Activated T-cell treated with anti-CD3 and anti-CD28 coated beads, Interleukin-2, amount 50 U/mL, for 24 hours (primary cell): ENCODE measurements around the gene KCNAB1.

Source experiments
- DNase-seq: peaks from one replicate; pipeline ENCODE4 v3.0.0-alpha.2; 2020
- H3K27ac Mint-ChIP-seq: 2 replicates; pipeline ENCODE4 v1.8.0; 2020; ENCODE audit warnings: mild to moderate bottlenecking, mixed read lengths
- H3K27me3 Mint-ChIP-seq: 2 replicates; pipeline ENCODE4 v1.8.0; 2020; ENCODE audit warnings: mixed read lengths
- H3K36me3 Mint-ChIP-seq: 2 replicates; pipeline ENCODE4 v1.8.0; 2020; ENCODE audit warnings: low read depth, mixed read lengths
- H3K4me1 Mint-ChIP-seq: 2 replicates; pipeline ENCODE4 v1.8.0; 2020; ENCODE audit warnings: low read depth, mixed read lengths
- H3K4me3 Mint-ChIP-seq: 2 replicates; pipeline ENCODE4 v1.8.0; 2020; ENCODE audit warnings: mild to moderate bottlenecking, moderate library complexity, mixed read lengths
- H3K9me3 Mint-ChIP-seq: 2 replicates; pipeline ENCODE4 v1.8.0; 2020; ENCODE audit warnings: mixed read lengths

Gene KCNAB1

DNA sequence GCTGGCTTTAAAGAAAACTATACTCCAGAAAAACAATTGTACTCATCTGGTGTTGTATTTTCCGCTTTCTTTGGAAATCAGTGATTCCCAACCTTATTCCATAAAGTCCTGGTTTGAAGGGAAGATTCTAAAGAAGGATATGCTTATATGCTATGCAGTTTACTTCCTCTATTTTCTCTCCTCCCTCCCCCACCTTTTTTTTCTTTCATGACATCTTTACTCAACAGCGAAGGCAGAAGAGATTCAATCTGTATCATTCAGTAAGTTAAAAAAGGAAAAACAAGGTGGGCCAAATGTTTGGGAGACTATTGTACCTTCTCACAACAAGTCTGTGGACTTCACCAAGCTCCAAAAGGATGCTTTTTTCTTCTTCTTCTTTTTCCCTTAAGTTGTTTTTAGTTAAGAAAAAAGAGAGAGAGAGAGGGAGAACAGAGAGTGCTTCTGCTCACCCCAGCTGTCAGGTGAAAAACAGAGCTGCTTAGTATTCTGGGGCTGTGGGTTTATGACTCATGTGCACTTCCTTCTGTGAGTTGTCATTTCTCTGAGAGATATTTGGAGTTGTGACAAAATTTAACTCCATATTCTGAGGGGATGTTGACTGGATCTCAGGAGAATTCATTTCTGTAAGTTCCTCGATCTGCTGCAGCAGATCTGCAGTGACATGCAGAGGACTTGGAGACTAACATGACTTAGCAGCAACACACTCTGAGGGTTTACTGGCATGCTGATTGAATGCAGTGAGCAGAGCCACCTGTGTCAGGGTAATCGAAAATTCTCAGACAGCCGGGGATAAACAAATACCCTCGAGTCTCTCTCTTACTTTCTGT, 363.8 kb downstream of the KCNAB1 start:
- Mint-ChIP-seq H3K4me1 (peaks cover 43% of the 10 kb centered on the region), H3K36me3 (no peaks in the 10 kb centered on the region), H3K27ac (peak overlapping the region; percentile 98), H3K9me3 (no peaks in the 10 kb centered on the region), H3K27me3 (no peaks in the 10 kb centered on the region), H3K4me3 (peak overlapping the region; percentile 75)
- peak; percentile 55 for DNase-seq

DNA sequence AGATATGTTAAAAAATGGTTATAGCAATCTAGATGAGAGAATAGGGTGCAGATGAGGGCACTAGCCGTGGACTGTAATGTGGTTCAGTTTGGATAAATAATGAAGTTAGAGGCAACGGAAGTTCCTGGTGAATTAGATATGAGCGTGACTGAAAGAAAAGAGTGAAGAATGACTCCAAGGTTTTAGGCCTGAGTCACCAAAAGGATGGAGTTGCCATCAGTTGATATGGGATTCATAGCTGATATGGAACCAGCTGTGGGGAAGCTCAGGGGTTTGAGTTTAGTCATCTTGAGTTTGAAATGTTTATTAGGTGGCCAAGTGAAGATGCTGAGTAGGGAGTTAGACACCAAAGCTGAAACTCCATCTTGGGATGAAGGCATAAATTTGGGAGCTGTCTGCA, 368.4 kb downstream of the KCNAB1 start:
- DNase-seq, result no peak
- no peak overlapping the region for H3K27ac Mint-ChIP-seq
- no peak overlapping the region for H3K4me3 Mint-ChIP-seq
- peaks cover 19% of the 10 kb centered on the region for H3K4me1 Mint-ChIP-seq
- no peaks in the 10 kb centered on the region for H3K27me3 Mint-ChIP-seq
- no peaks in the 10 kb centered on the region for H3K36me3 Mint-ChIP-seq
- no peaks in the 10 kb centered on the region for H3K9me3 Mint-ChIP-seq

DNA sequence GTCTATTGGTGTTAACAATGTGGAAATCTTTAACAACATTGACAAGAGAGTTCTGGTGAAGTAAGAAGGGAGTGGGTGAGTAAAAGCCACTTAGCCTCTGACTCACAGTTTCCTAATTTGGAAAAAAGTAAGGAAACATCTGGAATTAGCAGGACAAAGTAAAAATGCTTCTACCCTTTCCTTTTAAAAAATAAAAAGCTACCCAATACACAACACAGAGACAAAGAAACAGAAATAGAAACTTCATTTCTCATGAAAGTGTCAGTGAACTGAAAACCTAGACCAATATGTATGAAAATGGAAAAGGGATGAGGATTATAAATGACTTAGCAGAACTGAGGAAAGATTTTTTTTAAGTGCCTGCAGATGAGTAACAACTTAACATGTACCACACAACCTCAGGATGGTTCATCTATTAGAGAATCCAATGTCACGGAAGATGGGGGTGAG, 369.1 kb downstream of the KCNAB1 start:
- Mint-ChIP-seq H3K27ac (no peak overlapping the region), H3K4me1 (peaks cover 12% of the 10 kb centered on the region), H3K27me3 (peaks cover 2% of the 10 kb centered on the region)

DNA sequence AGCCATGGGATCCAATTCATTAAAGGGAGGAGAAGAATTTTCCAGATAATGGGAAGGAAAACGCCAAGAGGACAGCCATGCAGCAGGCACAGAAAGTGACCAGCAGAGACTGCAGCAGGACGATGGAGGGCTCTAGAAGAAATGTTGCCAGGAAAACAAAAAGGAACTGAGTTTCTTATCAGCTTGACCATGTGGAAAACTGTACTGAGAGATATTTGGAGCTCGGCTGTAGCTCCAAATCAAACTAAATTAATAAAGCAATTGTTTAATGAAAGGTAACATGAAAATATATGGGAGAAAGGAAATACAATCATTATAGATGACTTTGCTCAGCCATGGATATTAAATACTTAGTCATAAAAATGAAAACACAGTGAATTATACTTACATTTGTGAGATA, 370.8 kb downstream of the KCNAB1 start:
- DNase-seq, result no peak
- H3K27me3 Mint-ChIP-seq, result peaks cover 3% of the 10 kb centered on the region
- no peak overlapping the region for H3K4me3 Mint-ChIP-seq
- no peak overlapping the region for H3K27ac Mint-ChIP-seq
- H3K4me1 Mint-ChIP-seq, result no peaks in the 10 kb centered on the region
- no peaks in the 10 kb centered on the region for H3K36me3 Mint-ChIP-seq
- no peaks in the 10 kb centered on the region for H3K9me3 Mint-ChIP-seq

More for the DNA sequence above, 369.1 kb downstream of the KCNAB1 start:
- no peak for DNase-seq
- no peaks in the 10 kb centered on the region for H3K9me3 Mint-ChIP-seq
- H3K36me3 Mint-ChIP-seq, result no peaks in the 10 kb centered on the region
- H3K4me3 Mint-ChIP-seq, result no peak overlapping the region

DNA sequence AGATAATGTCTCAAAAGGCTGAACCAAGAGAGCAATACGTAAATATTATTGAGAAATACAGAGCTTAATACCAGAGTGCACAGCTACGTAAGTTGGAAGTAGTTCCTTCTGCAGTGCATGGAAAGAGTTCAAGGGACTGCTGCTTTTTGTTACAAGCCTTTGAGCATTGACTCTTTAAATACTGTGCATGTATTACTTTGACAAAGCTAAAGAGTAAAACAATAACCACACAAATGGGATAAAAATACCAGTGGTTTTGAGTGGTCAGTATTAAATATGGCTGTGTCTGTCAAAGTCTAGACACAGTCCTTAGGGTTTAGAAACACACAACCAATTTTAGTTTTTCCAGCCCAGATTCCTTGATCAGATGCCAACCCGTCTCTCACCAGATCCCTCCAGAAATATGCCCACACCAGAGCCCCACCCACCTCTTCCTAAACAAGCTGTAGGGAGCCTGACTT, 372.5 kb downstream of the KCNAB1 start:
- no peak for DNase-seq
- H3K36me3 Mint-ChIP-seq, result no peaks in the 10 kb centered on the region
- no peak overlapping the region for H3K4me3 Mint-ChIP-seq
- H3K9me3 Mint-ChIP-seq, result no peaks in the 10 kb centered on the region
- H3K27ac Mint-ChIP-seq, result no peak overlapping the region
- peaks cover 3% of the 10 kb centered on the region for H3K27me3 Mint-ChIP-seq
- H3K4me1 Mint-ChIP-seq, result no peaks in the 10 kb centered on the region

DNA sequence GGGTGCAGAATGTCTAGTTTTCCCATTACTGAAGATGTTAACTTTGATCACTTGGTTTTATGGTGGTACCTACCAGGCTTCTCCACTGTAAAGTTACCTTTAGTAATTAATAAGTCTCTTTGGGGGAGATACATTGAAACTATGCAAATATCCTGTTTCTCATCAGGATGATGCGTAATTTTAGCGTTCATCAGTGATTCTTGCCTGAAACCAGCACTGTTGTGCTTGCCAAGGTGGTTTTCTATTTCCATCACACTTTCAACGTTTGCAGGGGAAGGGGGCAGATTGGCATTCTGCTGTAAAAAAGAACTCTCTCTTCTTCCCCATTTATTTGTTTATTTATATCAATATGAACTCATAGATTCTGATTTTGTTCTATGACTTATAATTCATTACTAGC, 373.5 kb downstream of the KCNAB1 start:
- no peaks in the 10 kb centered on the region for H3K36me3 Mint-ChIP-seq
- H3K4me3 Mint-ChIP-seq, result no peak overlapping the region
- peaks cover 3% of the 10 kb centered on the region for H3K27me3 Mint-ChIP-seq
- no peak for DNase-seq
- peaks cover 3% of the 10 kb centered on the region for H3K9me3 Mint-ChIP-seq
- H3K27ac Mint-ChIP-seq, result no peak overlapping the region
- H3K4me1 Mint-ChIP-seq, result no peaks in the 10 kb centered on the region

DNA sequence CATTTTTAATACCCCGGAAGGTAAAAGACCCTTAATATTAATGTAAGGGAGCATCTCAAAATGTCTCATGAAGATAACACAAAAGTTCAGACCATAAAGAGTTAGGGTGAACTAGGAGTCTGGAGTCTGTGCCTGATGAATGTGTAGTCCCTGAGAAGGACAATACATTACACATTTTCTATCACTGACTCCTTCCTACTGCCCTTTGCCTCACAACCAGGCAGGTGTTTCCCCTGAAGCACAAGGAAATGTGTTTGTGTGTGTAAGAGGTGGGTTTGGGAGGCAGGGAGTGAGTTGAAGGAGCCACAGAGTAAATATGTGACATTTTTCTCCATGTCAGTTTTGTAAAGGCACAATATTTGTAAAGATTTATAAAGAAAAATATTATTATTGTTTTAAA, 375.4 kb downstream of the KCNAB1 start:
- peaks cover 3% of the 10 kb centered on the region for H3K9me3 Mint-ChIP-seq

DNA sequence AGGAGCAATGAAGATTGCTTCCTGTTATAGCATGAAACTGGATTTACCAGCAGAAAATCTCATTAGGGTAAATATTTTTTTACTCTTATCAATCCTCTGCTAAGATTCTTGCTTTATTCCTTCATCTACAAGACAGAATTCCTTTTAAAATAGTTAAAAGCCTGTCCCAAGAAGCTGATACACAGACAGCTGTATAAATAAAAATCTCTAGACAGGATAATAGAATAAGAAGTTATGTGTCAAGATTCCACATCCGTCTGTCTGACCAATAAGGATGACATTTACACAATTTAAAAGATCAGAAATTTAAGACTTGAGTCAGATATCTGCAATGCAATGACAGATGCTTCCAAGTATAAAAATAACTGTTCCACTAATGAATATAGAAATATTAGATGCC, 376.9 kb downstream of the KCNAB1 start:
- Mint-ChIP-seq H3K4me3 (no peak overlapping the region), H3K27ac (no peak overlapping the region), H3K36me3 (no peaks in the 10 kb centered on the region), H3K4me1 (no peaks in the 10 kb centered on the region), H3K27me3 (peaks cover 3% of the 10 kb centered on the region), H3K9me3 (peaks cover 3% of the 10 kb centered on the region)
- no peak for DNase-seq

More for the DNA sequence above, 375.4 kb downstream of the KCNAB1 start:
- Mint-ChIP-seq H3K36me3 (no peaks in the 10 kb centered on the region), H3K4me3 (no peak overlapping the region), H3K27ac (no peak overlapping the region), H3K27me3 (peaks cover 3% of the 10 kb centered on the region), H3K4me1 (no peaks in the 10 kb centered on the region)
- DNase-seq, result no peak

DNA sequence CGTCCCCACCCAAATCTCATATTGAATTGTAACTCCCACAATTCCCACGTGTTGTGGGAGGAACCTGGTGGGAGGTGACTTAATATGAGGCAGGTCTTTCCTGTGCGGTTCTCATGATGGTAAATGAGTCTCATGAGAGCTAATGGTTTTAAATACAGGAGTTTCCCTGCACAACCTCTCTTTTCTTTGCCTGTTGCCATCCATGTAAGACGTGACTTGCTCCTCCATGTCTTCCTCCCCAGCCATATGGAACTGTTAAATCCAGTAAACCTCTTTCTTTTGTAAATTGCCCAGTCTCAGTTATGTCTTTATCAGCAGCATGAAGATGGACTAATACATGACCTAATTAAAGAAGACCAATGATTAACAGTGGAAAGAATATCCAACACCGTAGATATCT, 377.9 kb downstream of the KCNAB1 start:
- Mint-ChIP-seq H3K36me3 (no peaks in the 10 kb centered on the region), H3K27ac (no peak overlapping the region), H3K4me3 (no peak overlapping the region), H3K27me3 (peaks cover 3% of the 10 kb centered on the region), H3K4me1 (peaks cover 3% of the 10 kb centered on the region), H3K9me3 (peaks cover 3% of the 10 kb centered on the region)
- no peak for DNase-seq

DNA sequence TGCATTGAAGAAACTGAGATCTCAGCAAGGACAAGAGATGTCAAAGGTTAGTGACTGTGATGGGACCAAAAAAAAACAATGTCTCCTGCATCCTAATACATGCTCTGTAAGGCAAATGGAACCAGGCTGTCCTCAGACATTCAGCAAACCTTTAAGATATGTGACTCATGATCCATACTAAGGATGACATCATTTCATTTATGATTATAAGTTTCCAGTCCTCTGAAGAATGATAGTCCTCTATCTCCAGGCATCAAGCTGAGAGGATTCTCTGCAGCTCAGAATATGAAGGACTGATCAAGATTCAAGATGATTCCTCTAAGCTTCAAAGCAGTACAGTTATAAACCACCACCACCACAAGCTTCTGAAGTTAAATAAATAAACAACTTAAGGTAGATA, 386.9 kb downstream of the KCNAB1 start:
- no peak overlapping the region for H3K4me3 Mint-ChIP-seq
- peaks cover 16% of the 10 kb centered on the region for H3K4me1 Mint-ChIP-seq
- DNase-seq, result no peak
- no peaks in the 10 kb centered on the region for H3K9me3 Mint-ChIP-seq
- H3K36me3 Mint-ChIP-seq, result no peaks in the 10 kb centered on the region
- H3K27me3 Mint-ChIP-seq, result peaks cover 7% of the 10 kb centered on the region
- no peak overlapping the region for H3K27ac Mint-ChIP-seq

DNA sequence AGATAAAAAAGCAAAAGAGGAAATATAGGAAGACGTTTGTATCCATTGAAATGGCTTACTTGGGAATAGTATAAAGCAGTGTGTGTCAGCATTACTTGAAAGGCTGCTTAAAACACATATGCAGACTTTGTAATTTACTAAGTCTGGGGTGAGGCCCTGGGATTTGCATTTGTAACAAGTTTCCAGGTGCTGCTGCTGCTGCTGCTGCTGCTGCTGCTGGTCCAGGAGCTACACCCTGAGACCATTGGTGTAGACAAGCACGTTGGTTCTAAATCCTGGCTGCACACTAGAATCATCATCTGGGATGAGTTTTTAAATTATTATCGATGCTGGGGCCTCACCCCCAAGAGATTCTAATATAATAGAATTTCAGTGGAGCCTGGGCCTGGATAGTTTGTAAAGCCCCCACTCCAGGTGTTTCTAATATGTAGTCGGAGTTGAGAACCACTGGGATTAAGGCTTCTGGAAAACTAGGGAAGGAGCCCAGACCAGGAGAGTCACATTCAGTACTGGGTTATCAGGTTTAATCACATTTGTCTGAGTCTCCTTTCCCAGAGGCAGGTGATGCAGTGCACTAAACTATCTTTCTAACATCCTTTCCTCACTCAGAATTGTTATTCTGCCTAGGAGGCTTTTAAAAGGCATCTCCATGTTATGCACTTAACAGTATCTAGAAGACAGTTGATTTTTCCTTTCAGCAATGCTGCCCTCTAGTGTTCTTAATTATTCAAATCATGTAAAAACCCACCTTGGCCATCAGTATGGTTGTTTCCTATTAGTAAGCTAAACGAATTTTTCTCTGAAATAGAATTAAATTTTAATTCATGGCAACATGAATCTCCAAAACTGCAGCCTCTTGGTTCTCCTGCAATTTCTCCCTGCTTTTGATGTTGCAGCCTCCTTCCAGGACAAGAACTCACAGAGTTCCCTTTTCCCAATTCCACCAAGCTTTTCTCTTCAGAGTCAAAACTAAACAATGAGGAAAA, 389.1 kb downstream of the KCNAB1 start:
- H3K4me3 Mint-ChIP-seq, result no peak overlapping the region
- peaks cover 15% of the 10 kb centered on the region for H3K4me1 Mint-ChIP-seq
- H3K36me3 Mint-ChIP-seq, result no peaks in the 10 kb centered on the region
- no peak overlapping the region for H3K27ac Mint-ChIP-seq
- H3K27me3 Mint-ChIP-seq, result peaks cover 7% of the 10 kb centered on the region
- no peaks in the 10 kb centered on the region for H3K9me3 Mint-ChIP-seq
- no peak for DNase-seq

DNA sequence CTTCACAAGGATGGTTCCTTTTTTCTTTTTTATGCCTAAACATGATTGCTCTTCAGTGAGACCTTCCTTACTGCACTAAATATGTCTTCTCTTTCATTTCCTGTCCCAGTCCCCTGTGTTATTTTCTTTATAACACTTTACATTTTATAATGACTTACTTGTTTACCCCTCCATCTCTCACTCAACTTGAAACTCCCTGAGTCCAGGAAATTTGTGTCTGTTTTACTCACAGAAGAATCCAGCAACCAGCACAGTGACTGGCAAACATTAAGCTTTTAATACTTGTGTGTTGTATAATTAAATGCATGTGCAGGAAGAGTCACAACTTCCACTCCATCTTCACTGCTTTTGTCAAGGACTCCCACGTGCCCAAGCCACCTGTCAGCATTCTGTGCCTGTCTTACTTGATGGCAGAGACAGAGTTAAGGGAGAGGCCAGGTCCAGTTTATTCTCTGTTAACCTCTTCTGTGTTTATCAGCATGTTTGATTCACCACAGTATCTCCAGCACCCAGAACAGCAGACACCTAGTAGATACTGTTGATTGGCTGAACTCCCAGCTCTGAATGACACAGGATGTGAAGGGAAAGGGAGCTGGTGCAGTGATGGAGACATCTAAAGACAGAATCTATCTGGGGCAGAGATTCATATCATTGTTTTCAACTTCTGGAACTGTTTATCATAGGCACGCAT, 391.8 kb downstream of the KCNAB1 start:
- DNase-seq, result no peak
- no peak overlapping the region for H3K4me3 Mint-ChIP-seq
- H3K36me3 Mint-ChIP-seq, result no peaks in the 10 kb centered on the region
- H3K27ac Mint-ChIP-seq, result no peak overlapping the region
- H3K27me3 Mint-ChIP-seq, result peaks cover under 1% of the 10 kb centered on the region
- H3K4me1 Mint-ChIP-seq, result peaks cover 12% of the 10 kb centered on the region
- no peaks in the 10 kb centered on the region for H3K9me3 Mint-ChIP-seq

DNA sequence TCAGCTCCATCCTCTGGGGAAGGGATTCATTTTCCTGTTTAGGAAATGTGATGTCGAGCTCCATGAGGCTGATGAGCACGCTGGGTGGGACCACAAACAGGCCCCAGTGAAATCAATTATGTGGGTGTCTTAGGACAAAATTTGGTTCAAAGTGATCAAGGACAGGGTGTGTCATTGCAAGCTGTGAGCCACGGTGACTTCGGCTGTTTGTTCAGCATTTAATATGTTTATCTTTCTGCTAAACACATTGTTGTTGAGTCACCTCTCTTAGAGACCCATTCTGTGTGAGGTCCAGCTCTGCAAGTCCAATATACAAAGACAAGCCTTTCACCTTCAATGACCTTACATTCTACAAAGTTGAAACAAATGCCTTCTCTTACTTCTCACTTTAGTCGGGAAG, 393.2 kb downstream of the KCNAB1 start:
- no peak for DNase-seq
- Mint-ChIP-seq H3K4me1 (peaks cover 8% of the 10 kb centered on the region), H3K27ac (no peak overlapping the region)

DNA sequence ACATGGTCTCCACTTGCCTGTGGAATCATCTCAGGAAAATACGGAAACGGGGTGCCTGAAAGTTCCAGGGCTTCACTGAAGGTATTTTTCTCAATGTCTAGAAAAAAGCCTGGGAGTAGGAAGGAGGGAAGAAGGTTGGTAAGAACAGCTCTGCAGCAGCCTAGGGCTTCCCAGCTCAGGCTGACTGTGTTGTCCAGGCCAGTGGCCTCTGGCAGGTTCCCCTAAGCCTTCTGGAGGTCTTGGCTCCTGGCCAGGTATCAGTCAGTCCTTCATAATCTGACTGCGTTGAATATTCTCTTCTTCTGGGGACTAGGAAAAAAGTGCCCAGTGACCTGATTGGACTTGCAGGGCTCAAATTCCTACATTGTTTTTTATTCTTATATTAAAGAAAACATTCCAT, 395.9 kb downstream of the KCNAB1 start:
- no peak for DNase-seq
- Mint-ChIP-seq H3K4me1 (peaks cover 19% of the 10 kb centered on the region), H3K9me3 (no peaks in the 10 kb centered on the region), H3K27ac (no peak overlapping the region), H3K4me3 (no peak overlapping the region), H3K27me3 (peaks cover 16% of the 10 kb centered on the region), H3K36me3 (no peaks in the 10 kb centered on the region)

More for the DNA sequence above, 393.2 kb downstream of the KCNAB1 start:
- Mint-ChIP-seq H3K27me3 (peaks cover under 1% of the 10 kb centered on the region), H3K36me3 (no peaks in the 10 kb centered on the region), H3K9me3 (no peaks in the 10 kb centered on the region), H3K4me3 (no peak overlapping the region)
